GM18909 (cell line): ENCODE data around the gene WDR44.
"Not testable (repeated sequence)": the region's sequence is repeated elsewhere in the genome, so short reads cannot be mapped to it uniquely, and the experiment has no call there.

ENCODE experiments used
- ATAC-seq: cut with Tn5 transposase; IDR thresholded peaks from one replicate; pipeline ENCODE4 v1.9.1; 2021; ENCODE audit warnings: mild to moderate bottlenecking; ENCODE audit not compliant: unreplicated experiment, poor library complexity

WDR44 gene, protein sequence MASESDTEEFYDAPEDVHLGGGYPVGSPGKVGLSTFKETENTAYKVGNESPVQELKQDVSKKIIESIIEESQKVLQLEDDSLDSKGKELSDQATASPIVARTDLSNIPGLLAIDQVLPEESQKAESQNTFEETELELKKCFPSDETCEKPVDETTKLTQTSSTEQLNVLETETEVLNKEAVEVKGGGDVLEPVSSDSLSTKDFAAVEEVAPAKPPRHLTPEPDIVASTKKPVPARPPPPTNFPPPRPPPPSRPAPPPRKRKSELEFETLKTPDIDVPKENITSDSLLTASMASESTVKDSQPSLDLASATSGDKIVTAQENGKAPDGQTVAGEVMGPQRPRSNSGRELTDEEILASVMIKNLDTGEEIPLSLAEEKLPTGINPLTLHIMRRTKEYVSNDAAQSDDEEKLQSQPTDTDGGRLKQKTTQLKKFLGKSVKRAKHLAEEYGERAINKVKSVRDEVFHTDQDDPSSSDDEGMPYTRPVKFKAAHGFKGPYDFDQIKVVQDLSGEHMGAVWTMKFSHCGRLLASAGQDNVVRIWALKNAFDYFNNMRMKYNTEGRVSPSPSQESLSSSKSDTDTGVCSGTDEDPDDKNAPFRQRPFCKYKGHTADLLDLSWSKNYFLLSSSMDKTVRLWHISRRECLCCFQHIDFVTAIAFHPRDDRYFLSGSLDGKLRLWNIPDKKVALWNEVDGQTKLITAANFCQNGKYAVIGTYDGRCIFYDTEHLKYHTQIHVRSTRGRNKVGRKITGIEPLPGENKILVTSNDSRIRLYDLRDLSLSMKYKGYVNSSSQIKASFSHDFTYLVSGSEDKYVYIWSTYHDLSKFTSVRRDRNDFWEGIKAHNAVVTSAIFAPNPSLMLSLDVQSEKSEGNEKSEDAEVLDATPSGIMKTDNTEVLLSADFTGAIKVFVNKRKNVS

DNA sequence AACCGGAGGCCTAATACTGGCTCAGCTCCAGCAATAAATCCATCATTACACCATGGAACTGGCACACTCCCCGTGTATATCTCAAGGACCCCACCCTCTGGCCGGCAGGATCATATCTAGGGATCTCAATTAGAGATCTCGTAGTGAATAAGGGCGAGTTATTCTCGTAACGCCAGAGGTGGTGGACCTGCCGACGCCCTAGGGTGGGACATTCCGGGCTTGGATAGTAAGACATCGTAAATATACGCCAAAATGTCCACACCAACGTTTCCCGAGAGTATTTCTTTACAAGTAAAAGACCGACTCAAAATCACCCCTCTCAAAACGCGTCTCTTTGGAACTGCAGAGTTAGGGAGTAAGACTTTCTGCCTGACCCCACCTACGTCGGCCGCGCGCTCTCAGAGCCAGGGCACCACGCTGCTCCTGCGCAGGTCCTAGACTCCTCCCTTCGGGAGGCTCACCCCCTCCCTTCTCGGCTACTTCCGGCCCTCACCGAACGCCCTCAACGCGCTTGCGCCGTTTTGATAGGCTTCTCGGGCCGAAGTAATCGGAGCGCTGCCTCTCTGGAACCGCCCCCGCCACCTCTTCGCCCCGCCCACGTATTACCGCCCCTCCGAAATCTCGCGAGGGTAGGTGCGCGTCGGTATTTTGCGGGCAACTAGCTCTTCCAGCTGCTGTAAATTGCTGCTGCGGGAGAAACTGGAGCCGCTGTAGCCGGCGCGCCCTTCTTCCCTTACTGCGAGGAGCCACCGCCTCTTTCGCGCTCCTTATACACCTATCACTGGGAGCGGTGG lies at the start of gene WDR44:
Gene WDR44 (plus strand): TSS at position 643 of the 794 bp plus-strand sequence. CDS start 398 bp downstream, outside the sequence.
- peak; percentile 90 for ATAC-seq

DNA sequence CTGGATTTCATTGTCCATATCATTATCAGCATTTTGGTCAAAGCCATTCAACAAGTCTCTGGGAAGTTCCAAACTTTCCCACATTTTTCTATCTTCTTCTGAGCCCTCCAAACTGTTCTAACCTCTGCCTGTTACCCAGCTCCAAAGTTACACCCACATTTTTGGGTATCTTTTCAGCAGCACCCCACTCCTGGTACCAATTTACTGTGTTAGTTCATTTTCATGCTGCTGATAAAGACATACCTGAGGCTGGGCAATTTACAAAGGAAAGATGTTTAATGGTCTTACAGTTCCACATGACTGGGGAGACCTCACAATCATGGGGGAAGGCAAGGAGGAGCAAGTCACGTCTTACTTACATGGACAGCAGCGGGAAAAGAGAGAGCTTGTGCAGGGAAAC lies 40.1 kb upstream of the WDR44 start:
- not testable (repeated sequence) for ATAC-seq

DNA sequence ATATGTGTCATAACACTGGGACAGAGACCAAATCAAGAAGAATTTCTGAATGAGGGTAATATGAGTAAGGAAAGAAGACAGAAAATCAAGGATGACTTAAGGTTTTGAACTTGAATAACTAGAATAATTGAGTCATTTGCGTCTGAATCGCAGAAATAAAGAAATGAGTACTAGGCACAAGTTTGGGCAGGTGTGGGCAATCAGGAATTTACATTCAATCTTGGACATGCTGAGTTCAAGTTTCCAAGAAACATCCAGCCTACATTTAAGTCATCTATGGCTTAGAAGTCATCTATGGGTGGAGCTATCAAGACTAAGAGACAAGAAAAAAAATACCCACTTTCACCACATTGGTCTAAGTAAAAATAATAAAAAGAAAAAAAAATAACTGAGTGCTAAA lies 30.4 kb upstream of the WDR44 start:
- ATAC-seq = no peak

DNA sequence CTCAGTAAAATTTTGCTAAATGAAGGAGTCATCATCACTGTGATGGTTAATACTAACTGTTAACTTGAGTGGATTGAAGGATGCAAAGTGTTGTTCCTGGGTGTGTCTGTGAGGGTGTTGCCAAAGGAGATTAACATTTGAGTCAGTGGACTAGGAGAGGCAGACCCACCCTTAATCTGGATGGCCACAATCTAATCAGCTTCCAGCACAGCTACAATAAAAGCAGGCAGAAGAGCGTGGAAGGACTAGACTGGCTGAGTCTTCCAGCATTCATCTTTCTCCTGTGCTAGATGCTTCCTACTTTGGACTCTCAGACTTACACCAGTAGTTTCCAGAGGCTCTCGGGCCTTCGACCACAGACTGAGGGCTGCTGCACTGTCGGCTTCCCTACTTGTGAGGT lies 21.3 kb upstream of the WDR44 start:
- ATAC-seq = no peak

DNA sequence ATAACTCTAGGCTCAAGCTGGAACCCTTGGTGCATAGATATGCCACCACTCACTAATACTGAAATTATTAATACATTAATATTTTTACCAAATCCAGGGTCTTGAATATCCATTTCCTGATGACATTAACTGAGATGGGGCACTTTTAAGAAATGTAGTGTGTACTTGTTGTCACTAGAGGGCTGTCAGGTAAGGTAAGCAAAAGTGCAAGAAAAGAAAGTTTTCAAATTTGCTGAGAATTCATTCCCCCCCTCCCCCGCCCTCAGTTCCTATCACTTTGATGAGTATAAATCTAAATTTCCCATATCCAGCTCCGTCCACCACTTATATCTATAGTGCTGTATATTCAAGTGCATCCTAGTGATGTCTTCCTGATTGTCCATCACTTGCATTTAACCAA lies 20.5 kb upstream of the WDR44 start:
- ATAC-seq = no peak

DNA sequence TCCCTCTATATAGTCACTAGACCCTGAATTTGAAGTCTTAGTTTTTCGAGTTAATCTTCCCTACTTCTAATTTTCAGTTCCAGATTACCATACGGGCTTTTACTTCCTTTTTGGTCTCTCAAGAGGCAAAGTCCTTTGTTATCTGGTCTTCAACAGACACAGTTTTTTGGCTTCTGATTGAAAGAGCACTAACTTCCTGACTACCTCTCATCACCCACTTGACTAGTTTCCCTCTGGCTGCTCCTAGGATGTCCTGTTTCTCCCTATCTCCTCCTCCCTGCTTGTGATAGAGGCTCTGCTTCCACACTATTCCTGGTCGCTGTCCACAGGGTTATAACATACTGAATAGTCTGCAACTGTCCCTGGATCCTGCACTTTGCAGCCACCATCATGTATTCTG lies 16.7 kb upstream of the WDR44 start:
- no peak for ATAC-seq

DNA sequence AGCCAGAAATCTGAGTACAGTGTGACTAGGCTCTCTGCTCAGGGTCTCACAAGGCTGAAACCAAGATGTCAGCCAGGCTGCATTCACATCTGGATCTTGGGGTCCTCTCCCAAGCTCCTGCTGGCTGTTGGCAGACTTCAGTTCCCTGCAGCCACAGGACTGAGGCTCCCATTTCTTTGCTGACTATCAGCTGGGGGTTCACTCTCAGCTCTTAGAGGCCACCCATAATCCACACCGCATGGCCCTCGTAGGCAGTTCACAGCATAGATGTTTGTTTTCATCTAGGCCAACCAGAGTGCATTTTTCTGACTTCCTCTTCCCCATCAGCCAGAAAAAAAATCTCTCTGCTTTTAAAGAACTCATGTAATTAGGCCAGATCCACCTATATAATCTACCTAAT lies 8.2 kb upstream of the WDR44 start:
- ATAC-seq = no peak

DNA sequence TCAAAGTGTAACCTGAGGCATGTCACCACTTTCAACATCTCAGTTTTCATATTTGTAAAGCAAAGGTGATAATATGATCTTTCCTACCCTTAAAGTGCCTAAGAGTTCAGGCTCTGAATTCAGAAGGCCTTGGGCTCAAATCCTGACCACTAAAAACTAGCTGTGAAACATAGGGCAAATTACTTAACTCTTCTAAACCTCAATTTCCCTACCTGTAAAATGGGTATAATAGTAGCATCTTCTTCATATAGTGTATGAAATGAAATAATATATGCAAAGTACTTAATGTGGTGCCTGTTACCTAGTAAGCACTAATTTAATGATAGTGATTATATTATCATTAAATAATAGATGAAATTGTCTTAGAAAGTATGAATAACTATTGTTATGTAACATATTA lies 7.0 kb upstream of the WDR44 start:
- no peak for ATAC-seq

DNA sequence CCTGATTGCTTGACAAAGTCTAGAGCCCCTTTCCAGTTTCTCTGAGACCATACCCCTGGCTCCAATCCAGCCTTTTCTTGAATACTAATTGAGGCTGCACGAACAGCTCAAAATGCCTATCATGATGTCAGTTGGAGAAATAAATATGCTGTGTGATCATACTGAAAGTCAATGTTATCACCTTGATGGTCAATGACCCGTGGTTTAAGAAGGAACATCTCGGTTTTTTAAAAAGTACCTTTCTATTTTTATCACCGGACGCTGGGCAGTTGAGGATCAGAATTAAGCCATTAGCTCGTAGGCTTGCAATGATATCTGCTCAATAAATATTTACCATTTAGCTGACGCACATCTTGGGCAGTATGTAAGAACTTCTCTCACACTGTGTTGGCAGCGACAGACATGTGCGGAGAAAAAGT lies 852 bp upstream of the WDR44 start:
- ATAC-seq = no peak

DNA sequence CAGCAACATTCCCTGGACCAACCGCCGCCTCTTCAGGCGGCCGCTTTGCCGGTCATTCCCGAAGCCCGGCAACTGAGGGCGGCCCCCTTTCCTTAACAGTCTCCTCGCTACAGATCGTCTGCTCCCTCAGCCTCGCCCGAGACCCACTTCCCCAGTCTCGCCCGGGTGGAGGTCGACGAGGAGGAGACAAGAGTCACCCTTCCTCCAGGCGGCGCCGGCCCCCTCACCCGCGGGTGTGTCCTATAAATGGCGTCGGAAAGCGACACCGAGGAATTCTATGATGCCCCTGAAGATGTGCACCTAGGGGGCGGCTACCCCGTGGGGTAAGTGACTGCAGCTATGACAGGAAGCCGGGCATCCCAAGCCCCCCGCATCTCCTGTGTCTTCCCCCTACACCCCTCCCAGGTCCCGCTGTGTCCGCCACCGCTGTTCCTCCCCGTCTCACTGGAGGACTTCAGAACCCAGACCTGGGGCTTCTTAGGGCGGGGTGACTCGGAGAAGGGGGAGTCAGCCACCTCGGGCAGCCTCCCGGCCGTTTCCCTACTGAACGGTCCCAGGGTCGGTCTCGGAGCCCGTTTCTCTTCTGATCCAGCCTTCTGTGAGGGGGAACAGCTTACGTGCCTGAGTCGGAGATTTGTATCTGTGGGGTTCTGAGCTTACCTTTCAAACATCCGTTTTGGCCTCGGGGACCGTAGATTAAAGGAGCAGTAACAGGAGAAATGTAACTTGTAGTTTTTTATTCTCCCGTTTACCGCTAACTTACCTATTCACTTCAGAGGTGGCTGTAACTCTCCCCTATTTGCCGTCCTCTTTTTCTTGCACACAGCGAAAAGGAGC lies 570 bp downstream of the WDR44 start:
- ATAC-seq = peak; percentile 29

DNA sequence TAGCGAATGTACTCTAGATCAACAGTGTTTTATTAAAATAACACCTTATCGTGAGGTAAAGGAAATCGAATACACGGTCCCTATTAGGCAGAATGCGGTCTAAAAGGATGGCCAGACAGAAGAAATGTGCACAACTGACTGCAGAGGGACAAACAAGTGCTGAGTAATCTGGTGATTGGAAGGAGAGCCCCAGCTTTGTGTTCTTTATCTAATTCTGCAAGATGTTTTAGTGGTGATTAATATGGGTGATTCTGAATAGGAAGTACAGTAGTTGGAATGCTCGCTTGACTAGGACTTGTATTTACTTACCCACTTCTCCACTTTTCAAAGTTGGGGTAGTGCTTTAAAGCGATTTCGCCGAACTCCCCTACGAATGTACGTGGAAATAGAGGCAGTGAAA lies 1.2 kb downstream of the WDR44 start:
- no peak for ATAC-seq

DNA sequence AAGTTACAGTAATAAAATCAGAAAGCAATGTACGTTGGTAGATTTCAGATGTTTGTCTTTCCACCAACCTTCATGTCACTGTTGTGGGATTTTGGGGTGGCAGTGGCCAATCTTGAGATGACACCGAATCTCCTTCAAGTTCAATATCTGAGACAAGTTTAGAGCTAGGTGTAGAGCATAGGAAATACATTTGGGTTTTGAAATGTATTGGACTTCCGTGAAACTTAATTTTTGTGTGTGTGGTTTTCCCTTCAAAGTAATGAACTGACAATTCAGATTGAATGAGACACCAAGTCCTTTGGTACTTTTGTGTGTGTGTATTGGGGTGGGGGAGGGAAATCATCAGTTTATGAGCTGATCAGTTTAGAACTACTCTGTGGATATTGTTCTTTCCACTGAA lies 1.8 kb downstream of the WDR44 start:
- no peak for ATAC-seq

DNA sequence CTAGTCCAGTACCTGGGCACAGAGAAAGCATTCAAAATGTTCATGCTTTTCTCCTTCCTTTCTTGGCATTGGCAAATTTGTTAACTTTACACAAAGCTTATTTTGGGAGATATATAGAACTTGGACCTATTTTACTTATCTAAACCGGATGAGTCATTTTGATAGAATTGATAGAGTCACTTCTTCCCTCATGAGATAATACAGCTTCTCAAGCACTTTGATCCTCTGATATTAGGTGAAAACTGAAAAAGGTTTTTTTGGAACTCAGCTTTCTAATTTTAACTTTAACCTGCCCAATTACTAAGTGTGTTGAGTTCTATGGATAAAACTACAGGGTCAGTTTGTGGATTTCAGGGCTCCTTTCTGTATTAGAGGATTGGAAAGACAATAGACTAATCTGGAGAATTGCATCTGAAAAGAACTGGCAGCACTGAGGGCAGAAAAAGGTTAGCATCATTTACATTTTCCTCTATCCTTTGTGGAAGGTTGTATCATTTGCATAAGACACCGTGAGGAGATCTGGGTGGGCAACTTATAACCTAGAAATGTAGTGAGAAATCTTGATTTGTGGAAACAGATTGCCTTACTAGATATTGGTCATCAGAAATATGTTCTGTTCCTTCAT lies 2.4 kb downstream of the WDR44 start:
- ATAC-seq = no peak

DNA sequence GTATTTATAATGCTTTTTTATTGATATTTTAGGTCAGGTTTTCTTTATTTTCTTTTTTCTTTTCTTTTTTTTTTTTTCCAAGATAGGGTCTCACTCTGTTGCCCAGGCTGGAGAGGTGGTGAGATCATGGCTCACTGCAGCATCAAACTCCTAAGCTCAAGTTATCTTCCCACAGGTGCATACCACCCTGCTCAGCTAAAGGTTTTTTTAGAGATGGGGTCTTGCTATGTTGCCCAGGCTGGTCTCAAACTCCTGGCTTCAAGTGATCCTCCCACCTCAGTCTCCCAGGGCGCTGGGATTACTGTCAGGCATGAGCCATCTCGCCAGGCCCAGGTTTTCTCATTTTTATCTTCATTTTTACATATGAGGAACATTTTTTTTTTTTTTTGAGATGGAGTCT lies 3.3 kb downstream of the WDR44 start:
- ATAC-seq = no peak

DNA sequence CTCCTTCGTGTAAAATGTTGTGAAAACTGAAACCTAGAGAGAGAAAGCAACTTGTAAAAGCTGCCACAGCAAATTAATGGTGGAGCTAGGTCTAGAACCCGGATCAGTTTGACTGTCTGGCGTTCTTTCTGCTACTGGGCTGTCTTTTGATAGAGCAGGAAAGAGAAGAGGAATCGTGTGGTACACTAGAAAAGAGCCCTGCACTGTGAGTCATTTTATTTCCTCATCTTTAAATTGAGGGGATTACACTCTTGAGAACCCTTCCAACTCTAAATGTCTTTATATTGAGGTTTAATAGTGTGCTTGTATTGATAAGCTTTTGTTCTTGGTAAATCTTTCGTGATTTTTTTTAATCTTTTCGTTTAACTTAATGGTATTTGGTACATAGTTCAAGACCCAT lies 4.3 kb downstream of the WDR44 start:
- ATAC-seq = no peak

DNA sequence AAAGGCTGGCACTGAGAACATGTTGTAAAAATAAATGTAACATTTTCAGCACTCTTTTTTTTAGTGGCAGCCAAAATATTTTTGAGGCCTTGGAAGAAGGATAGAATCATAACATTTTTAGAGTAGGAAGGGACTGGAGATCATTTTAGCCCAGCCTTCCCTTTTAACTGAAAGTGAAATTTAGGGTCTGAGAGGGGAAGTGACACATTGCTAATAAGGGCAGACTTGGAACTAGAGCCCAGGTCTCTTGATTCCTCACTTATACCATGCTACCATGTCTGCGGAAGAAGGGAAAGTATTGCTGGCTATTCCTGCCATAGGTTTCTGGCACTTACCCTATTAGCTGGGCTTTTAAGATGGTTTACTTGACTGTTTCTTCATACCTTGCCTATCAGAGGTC lies 4.8 kb downstream of the WDR44 start:
- ATAC-seq = peak; percentile 19

DNA sequence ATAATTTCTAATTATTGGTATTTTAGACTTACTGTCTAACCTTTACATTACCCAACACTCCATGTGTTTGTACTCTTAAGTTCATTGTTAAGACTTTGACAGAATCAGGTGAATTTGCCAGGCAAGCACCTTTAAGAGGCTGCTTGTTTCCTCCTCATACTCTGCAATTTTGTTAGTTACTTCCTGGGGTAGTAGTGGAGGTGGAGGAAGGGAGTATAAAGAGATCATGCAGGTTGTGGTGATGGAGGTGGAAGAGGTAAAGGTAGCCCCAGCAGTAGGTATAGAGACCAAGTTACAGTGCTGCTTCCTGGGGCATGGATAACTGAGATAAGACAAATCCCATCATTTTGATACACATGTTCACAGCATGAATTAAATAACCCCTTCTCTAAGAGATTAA lies 6.7 kb downstream of the WDR44 start:
- no peak for ATAC-seq

DNA sequence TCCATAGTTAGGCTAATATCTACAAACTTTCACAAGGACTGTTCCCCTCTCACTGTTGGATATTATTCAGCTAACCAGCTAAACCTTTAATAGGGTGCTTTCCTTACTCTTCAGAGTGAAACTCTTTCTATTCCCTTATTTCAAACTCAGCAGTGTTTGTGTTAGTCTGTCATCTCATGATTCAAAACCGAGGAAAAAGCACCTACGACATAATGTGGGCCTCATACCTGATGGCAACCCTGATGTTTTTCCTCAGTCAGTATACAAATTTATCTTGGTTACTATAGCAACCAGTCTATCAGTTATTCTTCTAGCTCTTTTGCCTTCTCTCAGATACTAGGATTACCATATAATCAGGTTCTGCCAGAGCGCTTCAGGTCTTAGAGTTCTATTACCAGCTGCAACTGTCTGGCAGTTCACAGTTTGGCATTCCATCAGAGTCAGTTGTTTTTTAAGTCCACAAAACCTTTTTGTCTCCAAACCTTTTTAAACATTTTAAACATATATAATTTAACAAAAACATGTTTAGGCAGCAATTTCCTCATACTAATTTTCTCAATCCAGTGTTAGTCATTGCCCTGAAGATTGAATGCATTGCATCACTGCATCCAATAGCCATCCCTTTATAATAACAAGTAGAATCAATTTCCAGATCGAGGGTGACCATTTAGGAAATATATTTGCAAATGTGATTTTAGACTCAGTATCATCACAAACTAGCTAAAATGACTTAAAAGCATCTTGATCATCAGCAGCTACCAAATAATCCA lies 7.4 kb downstream of the WDR44 start:
- ATAC-seq = peak; percentile 48
